Measurements from ENCODE around the gene PCED1B.
"Not testable (repeated sequence)": the region's sequence is repeated elsewhere in the genome, so short reads cannot be mapped to it uniquely, and the experiment has no call there.

The PCED1B gene

DNA sequence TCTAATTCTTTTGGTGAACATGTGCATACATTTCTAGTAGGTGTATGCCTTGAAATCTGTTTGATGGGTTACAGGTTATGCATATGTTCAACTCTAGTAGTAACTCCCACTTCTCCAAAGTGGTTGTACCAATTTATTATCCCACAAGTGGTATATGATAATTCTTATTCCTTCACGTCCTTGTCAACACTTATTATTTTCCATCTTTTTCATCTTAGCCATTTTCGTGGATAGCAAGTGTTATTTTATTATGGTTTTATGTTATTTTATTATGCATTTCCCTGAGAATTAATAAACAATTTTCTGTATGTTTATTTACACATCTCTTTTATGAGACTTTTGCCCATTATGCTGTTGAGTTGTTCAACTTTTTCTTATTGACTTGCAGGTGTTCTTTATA lies 11.6 kb downstream of the PCED1B start:
- no peak for DNase-seq

DNA sequence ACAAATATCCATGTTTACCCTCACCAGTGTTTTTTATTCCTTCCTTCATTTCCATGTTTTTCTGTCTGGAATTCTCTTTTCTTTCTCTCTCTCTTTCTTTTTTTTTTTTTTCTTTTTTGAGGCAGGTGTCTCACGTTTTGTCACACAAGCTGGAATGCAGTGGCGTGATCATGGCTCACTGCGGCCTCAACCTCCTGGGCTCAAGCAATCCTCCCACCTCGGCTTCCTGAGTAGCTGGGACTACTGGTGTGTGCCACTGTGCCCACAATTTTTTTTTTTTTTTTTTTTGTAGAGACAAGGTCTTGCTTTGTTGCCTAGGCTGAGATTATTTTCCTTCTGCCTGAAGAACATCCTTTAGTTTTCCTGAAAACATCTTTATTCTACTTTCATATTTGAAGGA lies 15.4 kb downstream of the PCED1B start:
- no peak for DNase-seq

- peak; percentile 98 for DNase-seq
Observed at GRCh38 chr12:47095446-47096236, 16.2 kb downstream of the PCED1B start.

- DNase-seq = peak; percentile 50
Observed at GRCh38 chr12:47097276-47097896, 18.0 kb downstream of the PCED1B start.

- DNase-seq = no peak
Observed at GRCh38 chr12:47098099-47098498, 18.7 kb downstream of the PCED1B start.

DNA sequence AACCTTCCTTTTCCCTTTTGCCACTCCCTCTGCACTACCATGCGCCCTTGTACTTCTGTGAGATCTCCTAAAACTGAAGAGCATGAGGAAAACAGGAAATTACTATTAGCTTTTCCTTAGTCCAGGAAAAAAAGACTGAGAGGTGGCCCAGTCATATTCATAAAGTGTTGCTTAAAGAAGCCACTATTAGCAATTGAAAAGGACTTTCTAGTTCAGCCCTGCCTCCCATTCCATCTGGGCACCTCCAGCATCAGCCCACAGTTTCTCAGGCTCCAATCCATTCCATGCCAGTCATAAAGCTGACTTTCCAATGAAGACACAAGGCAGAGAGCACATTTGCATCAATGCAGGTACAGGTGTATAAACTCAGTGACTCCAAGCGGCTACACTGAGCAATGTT lies 20.2 kb downstream of the PCED1B start:
- DNase-seq = no peak

GRCh38 chr12:47100160-47100559 lies 20.7 kb downstream of the PCED1B start:
- peak; percentile 62 for DNase-seq

- DNase-seq = no peak
Observed at GRCh38 chr12:47102406-47102805, 23.0 kb downstream of the PCED1B start.

GRCh38 chr12:47102845-47103651 lies 23.6 kb downstream of the PCED1B start:
- peak; percentile 79 for DNase-seq

DNA sequence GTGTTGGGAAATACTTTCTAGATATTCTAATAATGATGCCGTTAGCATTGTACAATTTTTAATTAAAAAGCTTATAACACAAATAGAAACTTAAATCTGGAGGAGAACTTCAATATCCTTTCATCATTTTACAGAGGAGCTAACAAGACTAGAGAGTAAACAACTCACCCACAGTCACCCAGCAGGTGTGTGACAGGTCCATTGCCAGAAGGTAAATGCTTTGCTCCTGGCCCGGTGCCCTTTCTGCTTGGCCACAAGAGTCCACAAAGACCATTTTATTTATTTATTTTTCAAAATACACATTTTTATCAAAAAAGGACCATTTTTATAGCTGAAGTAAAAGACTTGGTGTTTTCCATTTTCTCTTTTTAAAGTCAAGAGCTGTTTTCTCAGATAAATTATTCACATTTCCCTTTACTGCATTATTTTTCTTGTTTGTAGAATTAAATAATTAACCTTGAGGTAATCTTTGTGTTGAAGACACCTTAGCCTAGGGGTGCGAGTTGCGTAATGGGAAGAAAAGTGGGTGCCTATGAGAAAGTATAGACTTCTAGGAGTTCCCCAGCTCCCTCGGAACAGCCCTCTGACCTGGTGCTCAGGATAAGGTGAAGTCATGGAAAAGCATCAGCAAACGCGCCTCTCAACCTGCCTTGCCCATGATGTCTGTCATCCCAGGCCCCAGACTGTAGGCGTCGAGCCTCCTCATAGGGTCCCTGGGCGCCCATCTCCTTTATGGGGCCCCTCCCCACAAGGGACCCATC lies 26.7 kb downstream of the PCED1B start:
- no peak for DNase-seq

GRCh38 chr12:47107446-47107845 lies 28.0 kb downstream of the PCED1B start:
- no peak for DNase-seq

- no peak for DNase-seq
Observed at GRCh38 chr12:47107926-47108325, 28.5 kb downstream of the PCED1B start.

- DNase-seq = no peak
Observed at GRCh38 chr12:47110011-47110541, 30.7 kb downstream of the PCED1B start.

- no peak for DNase-seq
Observed at GRCh38 chr12:47110718-47111391, 31.4 kb downstream of the PCED1B start.

- no peak for DNase-seq
Observed at GRCh38 chr12:47111392-47111778, 32.0 kb downstream of the PCED1B start.

- no peak for DNase-seq
Observed at GRCh38 chr12:47111854-47112253, 32.4 kb downstream of the PCED1B start.

GRCh38 chr12:47112679-47113078 lies 33.3 kb downstream of the PCED1B start:
- DNase-seq = no peak

DNA sequence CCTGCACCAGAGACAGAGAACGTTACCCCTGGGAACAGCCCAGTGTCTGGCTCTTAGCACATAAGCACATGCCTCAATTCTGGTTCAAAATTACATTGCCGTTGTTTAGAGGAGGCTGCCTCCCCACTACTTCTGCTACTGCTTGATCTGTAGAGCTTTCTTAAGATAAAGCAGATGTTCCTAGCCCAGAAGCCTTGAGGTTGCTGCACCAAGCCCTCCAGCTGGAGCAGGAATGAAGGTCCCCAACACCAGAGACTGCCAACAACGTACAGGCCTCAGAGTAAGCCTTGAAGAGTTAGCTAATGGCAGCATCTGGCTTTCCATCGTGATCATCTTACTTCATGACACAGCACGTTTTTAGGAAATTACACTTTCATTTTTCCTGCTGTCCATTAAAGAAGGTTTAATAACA lies 35.1 kb downstream of the PCED1B start:
- DNase-seq = no peak

DNA sequence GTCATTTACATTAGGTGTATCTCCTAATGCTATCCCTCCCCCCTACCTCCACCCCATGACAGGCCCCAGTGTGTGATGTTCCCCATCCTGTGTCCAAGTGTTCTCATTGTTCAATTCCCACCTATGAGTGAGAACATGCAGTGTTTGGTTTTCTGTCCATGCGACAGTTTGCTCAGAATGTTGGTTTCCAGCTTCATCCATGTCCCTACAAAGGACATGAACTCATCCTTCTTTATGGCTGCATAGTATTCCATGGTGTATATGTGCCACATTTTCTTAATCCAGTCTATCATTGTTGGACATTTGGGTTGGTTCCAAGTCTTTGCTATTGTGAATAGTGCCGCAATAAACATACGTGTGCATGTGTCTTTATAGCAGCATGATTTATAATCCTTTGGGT lies 37.9 kb downstream of the PCED1B start:
- DNase-seq = not testable (repeated sequence)

DNA sequence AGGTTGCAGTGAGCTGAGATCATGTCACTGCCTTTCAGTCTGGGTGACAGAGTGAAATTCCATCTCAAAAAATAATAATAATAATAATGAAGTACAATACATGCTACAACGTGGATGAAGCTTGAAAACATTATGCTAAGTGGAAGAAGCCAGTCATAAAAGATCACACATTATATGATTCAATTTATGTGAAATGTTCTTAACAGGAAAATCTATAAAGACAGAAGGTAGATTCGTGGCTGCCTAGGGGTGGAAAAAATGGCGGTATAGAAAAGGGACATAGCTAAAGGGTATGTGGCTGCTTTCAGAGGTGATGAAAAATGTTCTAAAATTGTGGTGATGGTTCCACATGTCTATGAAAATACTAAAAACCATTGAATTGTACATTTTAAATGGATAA lies 41.3 kb downstream of the PCED1B start:
- DNase-seq = no peak

DNA sequence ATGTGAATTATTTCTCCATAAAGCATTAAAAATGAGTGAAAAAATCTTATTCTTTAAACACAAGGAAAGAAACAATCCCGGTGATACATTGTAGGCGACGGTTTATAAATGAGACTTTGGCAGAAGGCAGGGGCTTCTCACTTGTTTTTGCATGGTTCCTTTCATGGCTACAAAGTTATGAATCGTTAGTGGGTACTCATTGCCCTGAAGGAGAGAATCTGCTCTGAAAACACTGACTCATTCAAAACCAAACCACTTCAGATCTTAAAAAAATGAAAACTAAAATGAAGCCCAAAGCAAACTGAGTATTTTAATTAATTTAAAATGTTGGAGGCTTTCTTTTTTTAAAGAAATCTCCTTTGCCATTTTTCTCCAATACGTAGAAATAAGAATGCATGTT lies 41.7 kb downstream of the PCED1B start:
- peak; percentile 85 for DNase-seq

GRCh38 chr12:47122602-47123001 lies 43.2 kb downstream of the PCED1B start:
- no peak for DNase-seq

Data from fibroblast of skin of back (primary cell).